ENCODE measurements around the gene RAPGEF2.
"Not testable (repeated sequence)": the region's sequence is repeated elsewhere in the genome, so short reads cannot be mapped to it uniquely, and the experiment has no call there.

Gene RAPGEF2

GRCh38 chr4:159240687-159241086, 137.8 kb downstream of the RAPGEF2 start:
- DNase-seq (ENCODE audit: low read depth) = no peak

GRCh38 chr4:159242427-159242826, 139.5 kb downstream of the RAPGEF2 start:
- no peak for DNase-seq (ENCODE audit: low read depth)

DNA sequence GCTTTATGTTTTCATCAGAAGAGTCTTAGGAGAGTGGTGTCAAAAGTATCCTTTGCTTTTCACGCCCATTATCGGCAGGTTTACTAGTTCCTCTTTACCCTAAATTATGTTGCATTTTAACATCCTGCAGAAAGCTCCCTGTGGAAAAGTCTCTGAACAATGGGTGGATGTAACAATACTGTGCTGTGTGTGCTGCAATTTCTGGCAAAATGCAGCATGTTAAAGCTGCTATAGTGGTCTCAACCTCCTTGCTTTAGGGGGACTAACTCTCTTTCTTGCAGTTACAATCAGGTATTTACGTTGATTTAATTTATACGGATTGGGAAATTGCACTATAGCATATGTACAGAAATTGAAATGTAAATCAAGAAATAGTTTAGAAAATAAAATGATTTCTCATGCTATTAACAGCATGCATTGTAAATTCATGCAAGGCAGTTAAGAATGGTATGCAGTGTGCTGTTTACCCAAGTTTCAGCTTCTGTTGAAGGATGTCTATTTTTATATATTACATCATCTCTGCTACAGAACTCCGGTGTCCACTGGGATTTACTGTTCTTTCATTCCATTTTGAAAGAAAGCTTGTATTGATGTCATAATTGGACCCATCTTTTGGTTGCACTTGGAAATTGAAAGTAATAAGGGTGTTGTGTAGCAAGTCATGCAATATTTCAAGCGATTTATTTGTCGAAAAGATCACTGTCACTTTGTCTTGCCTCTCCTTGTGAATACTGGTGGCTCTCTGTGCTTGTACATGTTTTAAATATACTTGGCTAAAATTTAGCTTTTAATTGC, 145.7 kb downstream of the RAPGEF2 start:
- no peak for DNase-seq (ENCODE audit: low read depth)

- no peak for DNase-seq (ENCODE audit: low read depth)
Measured at GRCh38 chr4:159250751-159251325, 148.0 kb downstream of the RAPGEF2 start.

DNA sequence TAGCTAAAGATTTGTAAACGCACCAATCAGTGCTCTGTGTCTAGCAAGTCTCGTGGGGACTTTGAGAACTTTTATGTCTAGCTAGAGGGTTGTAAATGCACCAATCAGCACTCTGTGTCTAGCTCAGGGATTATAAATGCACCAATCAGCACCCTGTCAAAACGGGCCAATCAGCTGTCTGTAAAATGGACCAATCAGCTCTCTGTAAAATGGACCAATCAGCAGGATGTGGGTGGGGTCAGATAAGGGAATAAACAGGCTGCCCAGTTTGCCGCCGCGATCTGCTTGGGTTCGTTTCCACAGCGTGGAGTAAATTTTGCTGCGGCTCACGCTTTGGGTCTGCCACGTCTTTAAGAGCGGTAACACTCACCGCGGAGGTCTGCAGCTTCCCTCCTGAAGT, 148.7 kb downstream of the RAPGEF2 start:
- not testable (repeated sequence) for DNase-seq (ENCODE audit: low read depth)

- no peak for DNase-seq (ENCODE audit: low read depth)
Measured at GRCh38 chr4:159252491-159252890, 149.6 kb downstream of the RAPGEF2 start.

DNA sequence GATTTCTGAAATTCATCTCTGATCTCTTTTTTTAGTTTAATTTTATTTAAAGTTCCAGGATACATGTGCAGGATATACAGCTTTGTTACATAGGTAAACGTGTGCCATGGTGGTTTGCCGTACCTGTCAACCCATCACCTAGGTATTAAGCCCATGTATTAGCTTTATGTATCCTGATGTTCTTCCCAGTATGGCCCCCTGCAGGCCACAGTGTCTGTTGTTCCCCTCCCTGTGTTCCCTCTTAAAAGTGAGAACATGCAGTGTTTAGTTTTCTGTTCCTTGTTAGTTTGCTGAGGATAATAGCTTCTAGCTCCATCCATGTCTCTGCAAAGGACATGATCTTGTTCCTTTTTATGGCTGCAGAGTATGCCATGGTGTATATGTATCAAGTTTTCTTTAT, 153.2 kb downstream of the RAPGEF2 start:
- DNase-seq (ENCODE audit: low read depth) = no peak

GRCh38 chr4:159258889-159259560, 156.1 kb downstream of the RAPGEF2 start:
- no peak for DNase-seq (ENCODE audit: low read depth)

GRCh38 chr4:159264057-159264456, 161.2 kb downstream of the RAPGEF2 start:
- DNase-seq (ENCODE audit: low read depth) = no peak

DNA sequence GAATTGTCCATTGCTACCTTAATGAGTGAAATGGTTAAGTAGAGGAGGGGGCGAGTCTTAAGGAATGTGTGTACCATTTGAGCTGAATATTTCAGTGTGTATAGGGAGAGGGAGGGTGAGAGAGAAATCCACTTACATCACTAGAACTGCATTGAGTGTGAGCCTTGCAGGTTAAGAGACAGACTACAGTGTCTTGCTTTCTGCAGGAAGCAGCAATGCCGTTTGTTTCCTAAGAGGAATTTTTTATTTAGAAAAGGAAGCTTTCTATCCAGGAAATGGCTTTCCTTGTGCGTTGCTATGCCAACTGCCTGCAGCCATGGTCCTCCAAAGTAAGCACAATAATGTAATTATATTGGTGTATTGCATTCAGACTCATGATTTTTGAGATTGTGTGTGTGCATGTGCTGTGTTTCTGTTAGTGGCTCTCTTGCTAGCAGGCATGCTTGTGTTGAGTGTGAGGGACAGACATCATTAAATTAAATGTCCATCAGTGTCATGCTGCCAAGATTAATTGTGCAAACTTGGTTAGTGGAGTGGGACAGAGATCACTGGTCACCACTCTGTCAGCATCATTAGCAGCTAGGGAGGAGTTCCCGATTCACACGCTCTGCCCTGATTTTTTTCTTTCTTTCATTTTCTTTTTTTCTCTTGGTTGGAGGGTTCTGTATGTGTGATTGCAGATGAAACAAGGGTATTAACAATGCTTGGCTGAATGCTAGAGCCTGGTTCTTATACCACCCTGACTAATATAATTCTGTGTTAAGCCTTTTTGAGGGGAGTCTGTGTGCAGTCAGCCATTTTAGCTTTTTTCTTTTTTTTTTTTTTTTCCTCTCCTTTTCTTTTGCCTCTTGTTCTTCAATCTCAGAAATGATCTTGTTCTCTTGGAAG, 164.3 kb downstream of the RAPGEF2 start:
- no peak for DNase-seq (ENCODE audit: low read depth)

- no peak for DNase-seq (ENCODE audit: low read depth)
Measured at GRCh38 chr4:159267869-159268285, 165.0 kb downstream of the RAPGEF2 start.

- no peak for DNase-seq (ENCODE audit: low read depth)
Measured at GRCh38 chr4:159268607-159269006, 165.7 kb downstream of the RAPGEF2 start.

GRCh38 chr4:159269116-159269515, 166.2 kb downstream of the RAPGEF2 start:
- DNase-seq (ENCODE audit: low read depth) = no peak

- DNase-seq (ENCODE audit: low read depth) = no peak
Measured at GRCh38 chr4:159269956-159270355, 167.1 kb downstream of the RAPGEF2 start.

DNA sequence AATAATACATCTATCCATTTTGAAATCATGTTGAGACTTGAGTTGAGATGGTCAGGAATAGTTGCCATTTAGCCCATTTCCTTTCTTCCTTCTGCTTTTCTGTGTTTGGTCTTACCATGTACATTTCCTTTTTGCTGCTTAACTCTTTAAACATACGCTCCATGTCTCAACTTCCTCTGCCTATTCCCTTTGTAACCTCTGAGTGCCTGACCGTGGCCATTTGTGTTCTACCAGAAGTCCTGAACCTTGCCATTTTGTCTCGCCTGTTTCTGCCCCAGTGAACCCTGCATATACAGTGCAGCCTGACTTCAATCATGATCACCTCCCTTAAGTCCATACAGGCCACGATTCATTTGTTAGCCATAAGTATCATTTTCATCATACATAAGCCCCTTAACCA, 169.0 kb downstream of the RAPGEF2 start:
- no peak for DNase-seq (ENCODE audit: low read depth)

DNA sequence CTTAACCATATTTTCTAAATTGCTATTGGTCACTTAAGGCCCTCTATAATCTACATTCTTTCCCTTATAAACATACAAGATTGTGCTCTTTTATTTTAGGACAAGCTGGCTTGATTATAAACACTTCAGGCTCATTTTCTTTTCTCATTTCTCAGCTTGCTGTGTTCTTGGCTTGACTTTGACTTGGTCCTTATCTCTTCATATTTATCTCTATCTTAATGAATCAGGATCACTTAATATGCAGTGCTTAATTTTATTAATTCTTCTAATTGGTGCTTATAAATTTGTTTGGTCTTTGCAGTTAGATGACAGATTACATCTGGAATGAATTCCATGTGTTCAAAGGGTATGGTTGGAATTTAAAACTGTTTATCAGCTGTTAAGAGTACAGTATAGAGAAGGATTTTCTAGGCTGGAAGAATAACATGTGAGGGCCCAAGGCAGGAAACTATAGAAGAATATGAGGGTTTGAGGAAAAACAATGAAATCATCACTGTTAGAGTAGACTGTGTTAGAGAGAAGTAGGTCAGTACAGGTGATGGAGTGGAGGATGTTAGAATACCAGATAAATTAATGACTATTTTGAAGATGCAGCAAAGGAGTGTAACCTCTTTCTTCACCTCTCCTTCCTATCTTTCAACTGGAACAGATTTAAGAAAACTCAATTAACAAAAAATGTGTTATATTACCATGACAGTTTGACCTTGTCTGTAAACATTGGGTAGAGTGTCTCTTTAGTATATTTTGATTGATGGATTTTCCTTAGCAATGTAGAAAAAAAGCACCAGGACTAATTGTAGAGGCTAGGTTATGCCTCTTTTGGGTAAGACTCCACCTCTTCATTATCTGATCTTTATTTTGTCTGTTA, 169.6 kb downstream of the RAPGEF2 start:
- DNase-seq (ENCODE audit: low read depth) = no peak

GRCh38 chr4:159273141-159273438, 170.2 kb downstream of the RAPGEF2 start:
- DNase-seq (ENCODE audit: low read depth) = no peak

DNA sequence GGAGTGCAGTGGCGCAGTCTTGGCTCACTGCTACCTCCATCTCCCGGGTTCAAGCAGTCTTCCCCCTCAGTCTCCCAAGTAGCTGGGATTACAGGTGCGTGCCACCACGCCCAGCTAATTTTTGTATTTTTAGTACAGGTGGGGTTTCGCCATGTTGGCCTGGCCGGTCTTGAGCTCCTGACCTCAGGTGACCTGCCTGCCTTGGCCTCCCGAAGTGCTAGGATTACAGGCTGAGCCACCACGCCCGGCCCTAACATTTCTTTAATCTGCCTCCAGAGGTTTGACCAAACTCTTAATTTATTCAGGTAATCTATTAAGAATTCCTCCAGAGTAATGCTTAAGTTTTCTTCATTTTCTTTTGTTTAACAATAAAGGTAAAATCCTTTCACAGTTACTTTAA, 171.0 kb downstream of the RAPGEF2 start:
- DNase-seq (ENCODE audit: low read depth) = no peak

DNA sequence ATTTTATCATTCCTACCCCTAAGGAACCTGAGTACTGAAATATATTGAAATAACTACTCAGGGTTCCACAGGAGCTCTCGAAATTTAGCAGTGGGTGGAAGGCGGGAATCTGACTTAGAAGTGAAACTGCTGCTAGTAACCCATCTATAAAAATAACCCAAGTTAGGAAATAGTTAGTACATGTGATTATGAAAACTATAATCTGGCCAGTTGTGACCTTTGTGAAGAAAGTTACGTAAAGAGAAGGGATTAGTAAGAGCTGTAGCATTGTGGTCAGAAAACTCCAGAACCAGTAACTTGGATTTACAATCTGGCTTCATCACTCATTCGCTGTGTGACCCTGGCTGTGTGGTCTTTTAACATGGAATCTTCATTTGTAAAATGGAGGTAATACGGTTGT, 175.5 kb downstream of the RAPGEF2 start:
- DNase-seq (ENCODE audit: low read depth) = no peak

GRCh38 chr4:159279084-159279483, 176.2 kb downstream of the RAPGEF2 start:
- no peak for DNase-seq (ENCODE audit: low read depth)

DNA sequence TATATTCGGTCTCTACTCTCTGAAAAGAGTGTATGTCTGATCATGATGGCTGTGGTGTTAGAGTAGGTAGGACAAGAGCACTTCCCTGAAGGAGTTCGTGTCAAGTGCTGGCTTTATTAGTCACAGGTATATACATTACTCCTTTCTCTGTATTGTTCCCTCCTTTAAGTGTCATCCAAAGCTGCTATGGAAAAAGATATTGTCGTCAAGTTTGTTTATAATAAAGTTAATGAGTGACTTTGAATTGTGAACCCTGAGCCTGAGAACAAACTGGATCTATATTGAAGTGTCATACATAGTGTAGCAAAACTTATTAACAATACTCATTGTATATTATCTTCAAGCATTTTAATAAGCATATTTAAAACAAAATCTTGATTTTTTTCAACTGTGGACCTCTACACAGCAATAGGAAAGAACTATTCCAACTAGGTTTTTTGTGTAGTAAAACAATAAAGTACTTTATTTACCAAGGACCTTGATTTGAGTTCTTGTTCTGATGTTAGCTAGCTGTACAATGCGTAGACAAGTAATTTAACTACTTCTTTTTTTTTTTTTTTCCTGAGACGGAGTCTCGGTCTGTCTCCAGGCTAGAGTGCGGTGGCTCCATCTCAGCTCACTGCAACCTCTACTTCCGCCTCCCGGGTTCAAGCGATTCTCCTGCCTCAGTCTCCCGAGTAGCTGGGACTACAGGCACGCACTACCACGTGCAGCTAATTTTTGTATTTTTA, 177.7 kb downstream of the RAPGEF2 start:
- DNase-seq (ENCODE audit: low read depth) = no peak

Data from HS-5 (cell line).